Measurements from ENCODE around the gene NR2F2.

Gene NR2F2

GRCh38 chr15:96316953-96317629, 13.4 kb upstream of the NR2F2 start:
- no peak for DNase-seq (ENCODE audit: low read depth)
- H3K4me3 ChIP-seq (ENCODE audit: low read length): no peak overlapping the region
- TF ChIP-seq, protein P1, sequence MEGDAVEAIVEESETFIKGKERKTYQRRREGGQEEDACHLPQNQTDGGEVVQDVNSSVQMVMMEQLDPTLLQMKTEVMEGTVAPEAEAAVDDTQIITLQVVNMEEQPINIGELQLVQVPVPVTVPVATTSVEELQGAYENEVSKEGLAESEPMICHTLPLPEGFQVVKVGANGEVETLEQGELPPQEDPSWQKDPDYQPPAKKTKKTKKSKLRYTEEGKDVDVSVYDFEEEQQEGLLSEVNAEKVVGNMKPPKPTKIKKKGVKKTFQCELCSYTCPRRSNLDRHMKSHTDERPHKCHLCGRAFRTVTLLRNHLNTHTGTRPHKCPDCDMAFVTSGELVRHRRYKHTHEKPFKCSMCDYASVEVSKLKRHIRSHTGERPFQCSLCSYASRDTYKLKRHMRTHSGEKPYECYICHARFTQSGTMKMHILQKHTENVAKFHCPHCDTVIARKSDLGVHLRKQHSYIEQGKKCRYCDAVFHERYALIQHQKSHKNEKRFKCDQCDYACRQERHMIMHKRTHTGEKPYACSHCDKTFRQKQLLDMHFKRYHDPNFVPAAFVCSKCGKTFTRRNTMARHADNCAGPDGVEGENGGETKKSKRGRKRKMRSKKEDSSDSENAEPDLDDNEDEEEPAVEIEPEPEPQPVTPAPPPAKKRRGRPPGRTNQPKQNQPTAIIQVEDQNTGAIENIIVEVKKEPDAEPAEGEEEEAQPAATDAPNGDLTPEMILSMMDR (conservative IDR thresholded peaks at IDR 0.05; ENCODE audit: low read length): no peak

- TF ChIP-seq, protein P1 (conservative IDR thresholded peaks at IDR 0.05; ENCODE audit: low read length): no peak
- no peak overlapping the region for H3K4me3 ChIP-seq (ENCODE audit: low read length)
- DNase-seq (ENCODE audit: low read depth): no peak
Observed at GRCh38 chr15:96320107-96320506, 10.4 kb upstream of the NR2F2 start.

DNA sequence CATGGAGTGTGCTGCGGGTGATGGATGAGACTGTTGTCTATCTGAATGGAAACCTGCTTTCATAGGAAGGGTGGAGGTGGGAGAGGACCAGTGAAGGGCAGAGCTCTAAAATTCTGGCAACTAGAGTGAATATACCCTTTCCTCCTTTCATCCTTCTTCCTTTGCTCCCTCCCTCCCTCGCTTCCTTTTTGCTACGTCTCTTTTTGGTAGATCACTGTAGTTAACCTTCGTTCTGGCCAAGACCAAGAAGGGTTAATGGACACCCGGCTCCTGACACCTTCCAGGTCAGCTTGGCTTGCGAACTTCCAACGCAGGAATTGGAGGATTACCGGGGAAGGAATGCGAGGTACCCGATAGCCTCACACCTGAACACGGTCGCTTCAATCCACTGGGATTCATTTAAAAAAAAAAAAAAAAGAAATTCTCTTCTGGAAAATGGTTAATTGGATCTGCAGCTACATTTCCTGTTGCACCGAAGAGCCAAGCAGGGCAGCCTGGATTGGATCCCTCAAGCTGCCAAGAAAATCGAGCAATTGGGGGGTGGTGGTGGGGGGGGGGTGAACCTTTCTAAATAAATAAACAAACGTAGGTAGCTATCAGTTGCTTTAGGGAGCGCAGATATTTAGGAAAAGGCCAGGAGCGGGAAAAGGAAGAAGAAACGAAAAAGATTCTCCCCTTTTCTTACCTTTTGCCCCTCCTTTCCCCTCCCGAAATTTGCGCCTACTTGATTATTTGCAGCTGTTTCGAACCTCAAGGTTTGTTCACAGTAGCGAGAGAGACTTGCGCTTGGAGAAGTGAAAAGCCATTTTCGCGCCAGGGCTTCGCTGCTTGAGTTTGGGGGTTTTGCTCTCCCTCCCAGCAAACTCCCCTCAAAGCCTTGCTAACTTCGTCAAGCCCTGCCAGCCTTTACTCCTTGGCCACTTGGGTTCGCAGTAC, 9.5 kb upstream of the NR2F2 start:
- no peak for DNase-seq (ENCODE audit: low read depth)
- H3K4me3 ChIP-seq (ENCODE audit: low read length): peak overlapping the region; percentile 47
- TF ChIP-seq, protein P1 (conservative IDR thresholded peaks at IDR 0.05; ENCODE audit: low read length): no peak

GRCh38 chr15:96321639-96322535, 8.6 kb upstream of the NR2F2 start:
- TF ChIP-seq, protein P1 (conservative IDR thresholded peaks at IDR 0.05; ENCODE audit: low read length): peak; percentile 16; the same call in 1 of the 2 replicates
- no peak for DNase-seq (ENCODE audit: low read depth)
- peak overlapping the region; percentile 47 for H3K4me3 ChIP-seq (ENCODE audit: low read length)

DNA sequence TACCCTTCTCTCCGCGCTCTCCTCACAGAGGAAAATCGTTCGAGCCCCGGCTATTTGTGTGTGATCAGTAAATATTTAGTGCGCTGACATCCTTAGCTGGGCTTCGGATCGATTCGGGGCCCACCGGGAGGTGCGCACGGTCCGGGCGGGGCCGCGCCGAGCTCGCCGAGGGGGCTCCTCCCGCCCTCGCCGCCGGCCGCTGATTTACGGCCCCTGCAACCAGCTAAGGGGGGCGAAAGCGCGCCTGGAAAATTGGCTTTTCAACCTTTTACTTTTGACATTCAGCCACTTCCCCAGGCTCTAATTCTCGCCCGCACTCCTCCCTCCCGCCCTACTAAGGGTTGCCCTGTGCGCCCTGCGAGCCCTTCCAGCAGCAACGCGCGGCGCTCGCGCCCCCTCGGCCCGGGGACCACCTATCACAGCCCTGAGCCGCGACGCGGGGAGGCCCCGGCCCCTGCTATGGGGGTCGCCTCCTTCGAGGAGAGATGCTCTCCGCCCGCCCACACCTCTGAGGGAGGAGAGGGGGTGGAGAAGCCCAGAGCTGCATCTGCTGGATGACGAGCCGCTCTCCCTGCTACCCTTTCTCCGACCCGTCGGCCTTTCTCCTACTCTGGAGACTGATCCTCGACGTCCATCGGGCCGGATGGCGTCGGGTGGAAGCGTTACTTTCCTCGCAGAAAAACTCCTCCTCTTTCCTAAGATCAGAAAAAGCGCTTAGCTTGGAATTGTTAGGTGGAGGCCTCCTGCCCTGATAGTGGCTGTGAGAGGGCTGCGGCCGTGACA, 7.8 kb upstream of the NR2F2 start:
- TF ChIP-seq, protein P1 (conservative IDR thresholded peaks at IDR 0.05; ENCODE audit: low read length): no peak
- no peak for DNase-seq (ENCODE audit: low read depth)

More for the DNA sequence above, 7.8 kb upstream of the NR2F2 start:
- peak overlapping the region; percentile 47 for H3K4me3 ChIP-seq (ENCODE audit: low read length)
